Esophagus squamous epithelium (tissue), 5 donors: Measurements from ENCODE around the gene RTEL1. TPM values are rescaled to one million over a fixed set of nuclear protein-coding genes. Genes with fewer than 3 reads are reported as not detected.
"Not testable (repeated sequence)": the region's sequence is repeated elsewhere in the genome, so short reads cannot be mapped to it uniquely, and the experiment has no call there.

Experiments
- DNase-seq: peaks from one replicate; lab custom pipeline; 2025; lab: John Stamatoyannopoulos, UW
- H3K27ac ChIP-seq, 4 donors: fragments of 200-600 bp; sonication (generic); one replicate each; pipeline ENCODE4 v1.5.1; 2016 to 2019; ENCODE audit warnings: mild to moderate bottlenecking in 1 of 4
- H3K27me3 ChIP-seq, 4 donors: fragments of 200-600 bp; sonication (generic); 1 replicate in 3 of 4; 2 replicates in 1 of 4; pipeline versions ENCODE4 v1.5.1 to v1.6.0; 2017 to 2021; ENCODE audit warnings: antibody characterized with exemption in 1 of 4
- H3K36me3 ChIP-seq, 3 donors: fragments of 200-600 bp; sonication (generic); one replicate each; pipeline ENCODE4 v1.5.1; 2016 to 2019
- H3K4me1 ChIP-seq, 3 donors: fragments of 200-600 bp; sonication (generic); one replicate each; pipeline ENCODE4 v1.5.1; 2017 to 2019
- H3K4me3 ChIP-seq, 4 donors: fragments of 200-600 bp; sonication (generic); 1 replicate in 3 of 4; 2 replicates in 1 of 4; pipeline ENCODE4 v1.5.1; 2016 to 2019; ENCODE audit warnings: mild to moderate bottlenecking in 2 of 4, moderate library complexity in 1 of 4
- H3K9me3 ChIP-seq, 3 donors: fragments of 200-600 bp; sonication (generic); one replicate each; pipeline ENCODE4 v1.5.1; 2016 to 2019
- POLR2A ChIP-seq, 4 donors: fragments of 450-650 bp; IDR thresholded peaks; one replicate each; pipeline ENCODE4 v1.6.1; 2017; ENCODE audit warnings: antibody characterized with exemption in 4 of 4, mild to moderate bottlenecking in 4 of 4, moderate library complexity in 3 of 4
- WGBS, 2 donors: methylation state at CpG; one replicate each; pipeline ENCODE4 v1.1.5; 2018; 5-methylcytosine and 5-hydroxymethylcytosine counted together
- intact Hi-C: fragments of 100-400 bp; cut with DNase I; formaldehyde crosslinking; loops from one replicate; pipeline ENCODE4 v1.15.0; 2022
- total RNA-seq, 4 donors: library from RNA; depleted of rRNA; stranded (reverse); fragments of >200 nt; gene quantifications; one replicate each; pipeline ENCODE4 v1.1.0, GENCODE V29; 2016
- TF ChIP-seq, protein P1 (sequence below), 6 experiments: fragments of 450-650 bp in 4 of 6; fragments of 200-600 bp in 2 of 6; sonication (generic) in 2 of 6; IDR thresholded peaks; one replicate each; pipeline ENCODE4 v1.5.1; 2016 to 2019; ENCODE audit warnings: antibody characterized with exemption in 6 of 6, mild to moderate bottlenecking in 4 of 6, moderate library complexity in 4 of 6
- donor health status: DM: yes; HTN: yes; CAD: no.

RTEL1 gene
- total RNA-seq, 4 donors from 2014 or later = 6.4 to 22.7 (median 12.8) TPM

DNA sequence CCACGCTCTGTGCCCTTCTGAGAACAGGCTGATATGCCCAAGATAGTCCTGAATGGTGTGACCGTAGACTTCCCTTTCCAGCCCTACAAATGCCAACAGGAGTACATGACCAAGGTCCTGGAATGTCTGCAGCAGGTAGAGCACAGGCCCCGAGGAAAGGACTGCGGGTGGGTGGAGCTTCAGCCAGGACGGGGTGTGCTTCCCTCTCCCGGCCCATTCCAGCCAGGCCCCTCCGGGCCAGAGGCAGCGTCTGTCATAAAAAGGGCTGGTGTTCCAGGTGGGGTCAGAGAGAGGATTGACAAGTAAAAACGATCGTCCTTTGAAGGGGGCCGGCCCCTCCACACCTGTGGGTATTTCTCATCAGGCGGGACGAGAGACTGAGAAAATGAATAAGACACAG lies 1.3 kb downstream of the RTEL1 start:
- Histone ChIP-seq H3K9me3 (no peaks in the 10 kb centered on the region), H3K36me3 (peaks cover 10 to 41% (median 12%) of the 10 kb centered on the region in 3 donors), H3K4me3 (peak overlapping the region in 3 of 4 donors; percentile 77 to 89 (median 88)), H3K27ac (peak overlapping the region; percentile 82 to 91 (median 90)), H3K27me3 (no peaks in the 10 kb centered on the region), H3K4me1 (peaks cover 14 to 31% (median 14%) of the 10 kb centered on the region in 3 donors)
- intact Hi-C loops = no loop called here
- 87% methylated on average over 6 of the region's 13 CpGs; no CpG with 5 or more reads in 1 of the 2 donors for WGBS, 2 donors
- no peak for DNase-seq
- TF ChIP-seq, protein P1, sequence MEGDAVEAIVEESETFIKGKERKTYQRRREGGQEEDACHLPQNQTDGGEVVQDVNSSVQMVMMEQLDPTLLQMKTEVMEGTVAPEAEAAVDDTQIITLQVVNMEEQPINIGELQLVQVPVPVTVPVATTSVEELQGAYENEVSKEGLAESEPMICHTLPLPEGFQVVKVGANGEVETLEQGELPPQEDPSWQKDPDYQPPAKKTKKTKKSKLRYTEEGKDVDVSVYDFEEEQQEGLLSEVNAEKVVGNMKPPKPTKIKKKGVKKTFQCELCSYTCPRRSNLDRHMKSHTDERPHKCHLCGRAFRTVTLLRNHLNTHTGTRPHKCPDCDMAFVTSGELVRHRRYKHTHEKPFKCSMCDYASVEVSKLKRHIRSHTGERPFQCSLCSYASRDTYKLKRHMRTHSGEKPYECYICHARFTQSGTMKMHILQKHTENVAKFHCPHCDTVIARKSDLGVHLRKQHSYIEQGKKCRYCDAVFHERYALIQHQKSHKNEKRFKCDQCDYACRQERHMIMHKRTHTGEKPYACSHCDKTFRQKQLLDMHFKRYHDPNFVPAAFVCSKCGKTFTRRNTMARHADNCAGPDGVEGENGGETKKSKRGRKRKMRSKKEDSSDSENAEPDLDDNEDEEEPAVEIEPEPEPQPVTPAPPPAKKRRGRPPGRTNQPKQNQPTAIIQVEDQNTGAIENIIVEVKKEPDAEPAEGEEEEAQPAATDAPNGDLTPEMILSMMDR (IDR thresholded peaks at IDR 0.05) = no peak
- no peak for TF ChIP-seq POLR2A (IDR thresholded peaks at IDR 0.05)

- H3K4me3 ChIP-seq, H3K9me3 ChIP-seq, H3K27me3 ChIP-seq, intact Hi-C loops, DNase-seq, H3K27ac ChIP-seq: not testable (repeated sequence)
- 67 to 91% methylated on average over 2 to 10 of the region's 10 CpGs for WGBS, 2 donors
- Histone ChIP-seq H3K4me1 (peaks cover 14 to 29% (median 14%) of the 10 kb centered on the region in 3 donors), H3K36me3 (peaks cover 10 to 49% (median 12%) of the 10 kb centered on the region in 3 donors)
These were observed 2.1 kb downstream of the RTEL1 start for GRCh38 chr20:63660174-63660573.

- 84 to 86% methylated on average over 7 to 8 of the region's 8 CpGs for WGBS, 2 donors
- Histone ChIP-seq H3K27me3 (no peaks in the 10 kb centered on the region), H3K4me1 (peaks cover 14 to 29% (median 14%) of the 10 kb centered on the region in 3 donors), H3K9me3 (no peaks in the 10 kb centered on the region), H3K27ac (no peak overlapping the region), H3K36me3 (peaks cover 10 to 53% (median 12%) of the 10 kb centered on the region in 3 donors), H3K4me3 (no peak overlapping the region)
- TF ChIP-seq POLR2A (IDR thresholded peaks at IDR 0.05) = no peak
- TF ChIP-seq, protein P1 (IDR thresholded peaks at IDR 0.05) = no peak
- intact Hi-C loops = no loop called here
- no peak for DNase-seq
These were observed 2.5 kb downstream of the RTEL1 start for GRCh38 chr20:63660622-63661021.

DNA sequence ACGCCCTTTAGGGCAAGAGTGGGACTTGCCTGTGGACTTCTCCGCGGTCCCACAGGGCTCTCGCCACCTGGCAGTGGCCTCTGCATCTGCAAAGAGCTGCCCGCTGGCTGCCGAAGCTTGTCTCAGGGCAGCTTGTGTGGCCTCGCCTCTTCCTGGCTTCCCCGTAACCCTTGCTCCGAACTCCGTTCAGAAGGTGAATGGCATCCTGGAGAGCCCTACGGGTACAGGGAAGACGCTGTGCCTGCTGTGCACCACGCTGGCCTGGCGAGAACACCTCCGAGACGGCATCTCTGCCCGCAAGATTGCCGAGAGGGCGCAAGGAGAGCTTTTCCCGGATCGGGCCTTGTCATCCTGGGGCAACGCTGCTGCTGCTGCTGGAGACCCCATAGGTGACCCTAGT lies 3.0 kb downstream of the RTEL1 start:
- DNase-seq = no peak
- no peaks in the 10 kb centered on the region for H3K9me3 ChIP-seq
- H3K27me3 ChIP-seq = no peaks in the 10 kb centered on the region
- no peak for TF ChIP-seq POLR2A (IDR thresholded peaks at IDR 0.05)
- TF ChIP-seq, protein P1 (IDR thresholded peaks at IDR 0.05) = no peak
- H3K4me3 ChIP-seq = no peak overlapping the region
- intact Hi-C loops = no loop called here
- peaks cover 14 to 29% (median 14%) of the 10 kb centered on the region in 3 donors for H3K4me1 ChIP-seq
- 93 to 97% methylated on average over 9 to 19 of the region's 22 CpGs for WGBS, 2 donors
- peaks cover 10 to 58% (median 12%) of the 10 kb centered on the region in 3 donors for H3K36me3 ChIP-seq
- H3K27ac ChIP-seq = no peak overlapping the region

DNA sequence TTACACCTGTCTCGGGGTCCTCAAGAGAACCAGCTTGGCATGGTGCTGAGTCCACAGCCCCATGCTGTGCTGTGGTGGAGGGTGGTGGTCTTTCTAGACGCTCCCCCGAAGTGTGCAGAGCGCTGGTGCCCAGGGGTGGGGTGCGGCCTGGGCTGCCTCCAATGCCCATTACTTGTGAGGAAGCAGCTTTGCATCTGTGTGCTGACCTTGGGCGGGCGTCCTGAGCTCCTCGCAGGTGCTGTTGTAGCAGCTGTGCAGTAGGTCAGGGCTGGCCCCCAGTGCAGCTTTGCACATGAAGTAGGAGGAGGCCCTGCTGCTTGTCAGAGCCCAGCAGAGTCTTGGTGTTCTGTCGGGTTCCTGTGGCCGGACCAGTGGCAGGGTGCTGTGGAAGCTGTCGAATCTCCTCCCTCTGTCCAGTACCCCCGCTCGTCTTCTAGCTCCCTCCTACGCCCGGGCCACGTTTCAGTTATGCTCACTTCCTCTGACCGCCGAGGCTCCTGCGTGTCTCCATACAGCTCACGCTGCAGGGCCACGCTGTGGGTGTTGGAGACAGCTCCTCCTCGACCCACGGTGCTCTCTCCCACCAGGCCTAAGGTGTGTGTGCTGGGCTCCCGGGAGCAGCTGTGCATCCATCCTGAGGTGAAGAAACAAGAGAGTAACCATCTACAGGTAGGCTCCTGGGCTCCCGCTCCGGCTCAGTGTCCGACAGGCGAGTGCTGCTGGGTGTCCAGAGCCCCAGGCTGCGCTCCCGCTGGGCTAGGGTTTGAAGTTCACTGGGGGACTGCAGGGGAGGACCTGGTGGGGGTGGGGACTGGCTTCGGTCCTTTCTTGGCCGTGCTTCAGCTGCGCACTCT lies 4.1 kb downstream of the RTEL1 start:
- Histone ChIP-seq H3K9me3 (no peaks in the 10 kb centered on the region), H3K27me3 (no peaks in the 10 kb centered on the region), H3K4me1 (peaks cover 14 to 22% (median 14%) of the 10 kb centered on the region in 3 donors), H3K36me3 (peaks cover 10 to 69% (median 14%) of the 10 kb centered on the region in 3 donors), H3K4me3 (no peak overlapping the region), H3K27ac (no peak overlapping the region)
- TF ChIP-seq, protein P1 (IDR thresholded peaks at IDR 0.05) = no peak
- no peak for TF ChIP-seq POLR2A (IDR thresholded peaks at IDR 0.05)
- 91 to 93% methylated on average over 8 to 18 of the region's 33 CpGs for WGBS, 2 donors
- no peak for DNase-seq
- intact Hi-C loops = no loop called here
